T-helper 22 cell (primary cell): Measurements from ENCODE around the gene LRRC8B.

Source experiments
- DNase-seq: peaks from one replicate; pipeline ENCODE4 v3.0.0-alpha.2; 2020; ENCODE audit warnings: low read depth

The LRRC8B gene

DNA sequence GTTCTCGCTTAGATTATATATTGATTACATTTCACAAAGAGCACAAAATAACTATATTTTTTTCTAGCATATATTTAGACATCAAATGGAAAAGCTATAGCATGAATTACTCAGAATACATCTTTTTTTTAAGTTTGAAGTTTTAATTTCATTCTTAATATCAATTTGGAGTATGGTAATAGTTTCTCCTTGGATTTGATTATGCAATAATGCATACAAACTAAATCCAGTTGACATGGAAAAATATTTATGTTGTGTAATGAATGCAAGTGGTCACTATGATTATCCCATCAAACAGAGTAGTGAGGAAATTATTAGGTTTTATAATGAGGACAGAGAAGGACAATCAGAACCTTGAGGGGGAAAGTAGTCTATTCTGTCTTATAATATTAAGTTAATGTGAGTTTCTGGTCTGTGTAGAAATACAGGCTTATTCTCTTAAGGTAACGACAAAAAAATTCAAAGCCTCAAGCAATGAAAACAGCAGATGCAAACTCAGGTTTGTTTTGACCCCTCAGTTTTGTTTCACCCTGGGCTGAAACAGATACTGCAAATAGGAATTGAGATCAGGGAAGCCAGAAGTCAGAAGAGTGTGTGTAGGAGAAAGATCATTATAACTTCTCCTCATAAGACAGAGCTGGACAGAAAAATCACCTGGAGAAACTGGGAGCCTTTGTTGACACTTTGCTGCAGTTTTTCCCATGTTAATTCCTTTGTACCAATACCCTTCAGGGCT lies 23.7 kb downstream of the LRRC8B start:
- no peak for DNase-seq

GRCh38 chr1:89550995-89551394 lies 26.4 kb downstream of the LRRC8B start:
- no peak for DNase-seq

GRCh38 chr1:89552471-89553081 lies 27.9 kb downstream of the LRRC8B start:
- no peak for DNase-seq

GRCh38 chr1:89553157-89553556 lies 28.5 kb downstream of the LRRC8B start:
- no peak for DNase-seq

GRCh38 chr1:89555550-89555949 lies 30.9 kb downstream of the LRRC8B start:
- DNase-seq: no peak

DNA sequence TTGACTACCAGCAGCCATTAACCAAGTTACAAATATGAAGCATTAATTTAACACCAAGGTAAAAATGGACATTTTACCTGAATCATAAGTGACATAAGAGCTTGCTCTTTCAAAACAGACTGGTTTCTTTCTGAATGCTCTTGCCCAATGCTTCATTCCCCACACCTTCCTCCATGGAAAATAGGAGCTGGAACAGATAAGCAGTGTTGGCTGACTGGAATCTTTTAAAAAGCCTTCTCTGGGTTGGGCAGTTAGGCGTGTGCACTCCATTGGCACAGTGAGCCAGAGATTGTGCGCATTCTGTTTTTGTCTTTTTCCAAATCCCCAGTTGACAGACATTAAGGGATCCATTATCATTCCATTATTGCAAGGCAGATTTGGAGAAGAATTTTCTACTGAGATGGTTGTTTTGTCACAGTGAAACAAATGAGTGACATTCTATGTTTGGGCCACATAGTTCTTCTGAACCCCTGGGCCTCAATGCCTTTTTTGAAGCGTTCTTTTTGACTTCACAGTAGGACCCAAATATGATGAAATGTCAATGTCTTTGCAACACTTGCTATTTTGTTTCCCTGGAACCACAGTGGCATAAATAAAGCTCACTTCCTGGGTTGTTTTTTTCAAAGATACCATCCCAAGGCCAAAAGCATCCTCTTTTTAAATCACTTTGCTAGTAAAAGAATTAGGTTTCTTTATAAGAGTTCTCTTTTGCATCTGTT lies 32.3 kb downstream of the LRRC8B start:
- DNase-seq: no peak

DNA sequence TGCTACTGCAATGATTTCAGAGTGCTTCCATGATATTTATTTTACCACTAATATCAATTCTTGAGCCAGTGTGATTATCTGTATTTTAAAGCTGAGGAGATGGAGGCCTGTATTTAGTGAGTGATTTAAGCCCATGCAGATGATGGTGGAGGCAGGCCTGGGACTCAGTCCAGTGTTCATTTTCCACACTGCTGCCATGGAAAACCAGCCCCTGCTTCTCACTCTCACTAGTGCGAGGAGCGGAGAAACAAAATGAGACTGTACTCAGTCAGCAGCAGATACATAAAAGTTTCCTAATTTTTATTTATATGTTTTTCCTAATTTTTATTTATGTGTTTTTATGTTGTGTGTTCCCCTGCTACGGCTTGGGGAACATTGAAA lies 32.8 kb downstream of the LRRC8B start:
- no peak for DNase-seq

DNA sequence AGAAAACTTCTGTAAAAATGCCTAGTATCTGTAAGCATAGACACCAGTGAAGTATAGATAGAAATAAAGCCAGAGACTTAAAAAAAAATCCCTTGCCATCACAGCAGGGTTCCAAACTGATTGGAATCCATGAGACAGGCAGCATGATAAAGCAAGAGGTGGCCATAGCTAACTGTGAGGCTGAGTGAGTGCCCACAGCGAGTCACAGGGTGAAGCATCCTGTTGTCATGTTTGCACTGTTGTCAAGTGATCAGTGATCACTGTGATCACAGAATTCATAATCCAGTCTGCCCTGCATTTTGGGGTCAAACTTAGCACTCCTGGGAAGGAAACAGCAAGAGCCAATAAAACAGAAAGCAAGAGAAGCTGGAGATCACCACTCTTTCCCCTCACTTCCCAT lies 33.3 kb downstream of the LRRC8B start:
- DNase-seq: no peak

- DNase-seq: no peak
Measured at GRCh38 chr1:89563957-89564604, 39.5 kb downstream of the LRRC8B start.

DNA sequence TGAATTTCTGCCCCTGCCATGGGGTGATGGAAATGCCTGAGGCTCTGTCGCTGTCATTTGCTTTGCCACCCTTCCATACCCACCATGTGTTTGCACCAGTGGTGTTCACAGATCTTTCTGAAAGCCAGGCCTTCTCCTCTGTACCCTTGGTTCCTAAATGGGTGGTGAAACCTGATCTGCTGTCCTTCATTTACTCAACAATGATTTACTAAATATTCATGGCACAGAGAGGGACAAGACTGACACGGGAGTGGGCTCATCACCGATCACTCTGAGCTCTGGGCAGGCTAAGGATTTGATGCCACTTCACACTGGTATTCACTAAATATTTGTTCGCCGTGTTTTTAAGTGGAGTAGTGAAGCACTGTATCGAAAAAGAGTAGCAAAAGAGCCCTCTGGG lies 40.9 kb downstream of the LRRC8B start:
- DNase-seq: no peak

DNA sequence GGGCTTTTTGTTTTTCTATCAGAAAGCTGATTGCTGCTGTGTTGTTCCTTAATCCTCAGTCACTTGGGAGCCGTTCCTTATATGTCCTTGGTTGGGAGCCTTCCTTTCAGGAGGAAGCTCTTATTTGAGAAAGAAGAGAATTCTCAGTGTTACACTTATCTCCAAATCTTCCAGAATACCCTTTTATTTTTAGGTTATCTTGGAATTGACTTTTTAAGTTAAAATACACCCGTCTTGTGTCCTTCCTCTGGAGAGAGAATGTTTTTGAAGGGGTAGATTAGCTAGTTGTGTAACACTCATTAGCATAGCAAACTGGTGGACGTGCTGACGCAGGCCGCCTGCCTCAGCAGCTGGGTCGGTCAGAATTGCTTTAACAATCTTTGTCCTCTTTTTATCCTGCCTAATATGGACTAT lies 42.1 kb downstream of the LRRC8B start:
- no peak for DNase-seq

- DNase-seq: no peak
Measured at GRCh38 chr1:89567797-89568196, 43.2 kb downstream of the LRRC8B start.

- DNase-seq: no peak
Measured at GRCh38 chr1:89573410-89573809, 48.8 kb downstream of the LRRC8B start.

GRCh38 chr1:89574621-89575020 lies 50.0 kb downstream of the LRRC8B start:
- DNase-seq: no peak

DNA sequence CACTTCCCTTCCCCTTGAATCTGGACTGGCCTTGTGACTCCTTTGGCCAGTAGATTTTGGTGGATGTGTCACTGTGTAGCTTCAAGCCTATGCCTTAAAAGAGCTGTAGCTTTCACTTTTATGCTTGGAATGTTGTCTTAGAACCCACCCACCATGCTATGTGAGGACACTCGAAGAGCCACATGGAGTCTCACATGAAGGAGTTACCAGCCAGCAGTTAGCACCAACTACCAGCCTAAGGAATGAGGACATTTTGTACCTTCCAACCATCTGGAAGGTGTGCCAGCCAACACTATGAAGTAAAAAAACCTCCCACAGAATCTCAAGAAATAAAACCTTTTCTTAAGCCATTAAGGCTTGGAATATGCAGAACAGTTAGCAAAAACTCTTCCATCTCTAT lies 50.6 kb downstream of the LRRC8B start:
- DNase-seq: no peak

DNA sequence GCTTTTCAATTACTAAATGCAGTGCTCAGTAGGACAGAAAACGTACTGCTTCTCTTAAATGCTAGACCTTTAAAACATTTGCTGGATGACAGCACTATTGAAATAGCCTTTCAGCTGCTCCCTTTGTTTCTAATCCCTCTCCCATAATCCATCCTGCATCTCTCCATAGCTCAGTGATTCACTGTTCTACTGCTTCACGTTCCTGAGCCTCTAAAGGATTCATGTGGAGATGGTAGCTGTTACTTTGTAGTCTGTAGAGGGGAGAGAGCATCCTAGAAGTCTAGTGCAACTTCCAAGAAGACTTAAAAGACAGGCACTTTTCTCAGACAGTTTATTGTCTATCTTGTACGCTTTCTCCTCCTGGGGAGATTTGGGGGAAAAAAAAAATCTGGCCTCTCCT lies 51.4 kb downstream of the LRRC8B start:
- no peak for DNase-seq

DNA sequence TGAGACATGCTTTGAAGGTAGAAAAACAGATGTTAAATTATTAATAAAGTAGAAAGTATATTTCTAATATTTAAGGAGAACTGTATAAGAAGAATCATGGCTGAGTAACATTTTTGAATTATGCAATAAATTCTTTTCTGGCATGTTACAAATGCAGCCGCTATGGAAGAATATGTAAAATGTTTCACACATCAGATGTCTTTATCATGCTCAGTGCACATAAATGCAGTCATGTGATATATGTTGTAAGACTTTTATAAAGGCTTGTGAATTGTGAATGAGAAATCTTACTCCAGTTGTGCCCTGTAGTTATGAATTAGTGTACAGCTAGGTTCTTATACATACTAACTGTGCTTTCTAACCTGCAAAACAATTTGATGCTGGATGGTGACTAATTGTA lies 53.5 kb downstream of the LRRC8B start:
- DNase-seq: no peak

GRCh38 chr1:89578946-89579684 lies 54.5 kb downstream of the LRRC8B start:
- no peak for DNase-seq

DNA sequence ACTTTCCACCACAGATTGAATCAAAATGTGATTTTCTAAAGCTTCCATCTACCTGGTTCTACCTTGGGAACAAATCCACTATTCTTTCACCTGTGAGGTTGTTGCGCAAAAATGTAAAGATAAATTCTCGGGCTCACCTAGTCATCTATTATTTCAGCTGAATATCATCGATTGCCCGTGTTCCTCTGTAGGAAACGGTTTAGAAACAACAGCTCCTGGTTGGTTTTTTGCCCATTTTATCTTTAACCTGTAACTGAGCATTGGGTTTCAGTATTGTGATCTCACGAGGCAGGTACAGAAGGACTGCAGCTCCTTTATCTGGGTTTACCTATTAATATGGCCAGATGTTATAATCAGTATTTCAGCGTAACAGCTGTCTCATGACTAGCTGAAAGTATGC lies 55.4 kb downstream of the LRRC8B start:
- no peak for DNase-seq

DNA sequence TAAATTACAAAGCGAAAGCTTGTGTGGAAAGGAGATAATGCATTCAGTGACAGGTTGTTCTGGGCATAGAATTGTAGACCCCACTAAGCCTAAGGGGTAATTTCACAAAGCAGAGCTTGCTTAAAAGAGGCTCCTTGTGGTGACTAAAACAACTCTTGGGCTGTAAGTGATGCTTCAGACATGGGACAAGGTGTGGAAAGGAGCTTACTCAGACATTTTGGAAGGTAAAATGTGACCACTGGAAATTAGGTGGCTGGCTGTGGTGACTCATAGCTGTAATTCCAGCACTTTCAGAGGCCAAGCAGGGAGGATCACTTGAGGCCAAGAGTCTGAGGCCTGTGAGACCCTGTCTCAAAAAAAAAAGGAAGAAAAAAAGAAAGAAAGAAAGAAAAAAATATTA lies 57.2 kb downstream of the LRRC8B start:
- DNase-seq: no peak

GRCh38 chr1:89582571-89582970 lies 57.9 kb downstream of the LRRC8B start:
- no peak for DNase-seq

DNA sequence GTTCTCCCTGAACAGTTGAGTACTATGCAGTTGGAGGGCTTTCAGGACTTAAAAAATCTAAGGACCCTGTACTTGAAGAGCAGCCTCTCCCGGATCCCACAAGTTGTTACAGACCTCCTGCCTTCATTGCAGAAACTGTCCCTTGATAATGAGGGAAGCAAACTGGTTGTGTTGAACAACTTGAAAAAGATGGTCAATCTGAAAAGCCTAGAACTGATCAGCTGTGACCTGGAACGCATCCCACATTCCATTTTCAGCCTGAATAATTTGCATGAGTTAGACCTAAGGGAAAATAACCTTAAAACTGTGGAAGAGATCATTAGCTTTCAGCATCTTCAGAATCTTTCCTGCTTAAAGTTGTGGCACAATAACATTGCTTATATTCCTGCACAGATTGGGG lies 59.6 kb downstream of the LRRC8B start:
- no peak for DNase-seq
